Measurements from ENCODE around the gene CDK11B. TPM values are rescaled to one million over a fixed set of nuclear protein-coding genes. Genes with fewer than 3 reads are reported as not detected.

The CDK11B gene
- total RNA-seq, 1 donor from 2014 or later: 29.7 TPM

DNA sequence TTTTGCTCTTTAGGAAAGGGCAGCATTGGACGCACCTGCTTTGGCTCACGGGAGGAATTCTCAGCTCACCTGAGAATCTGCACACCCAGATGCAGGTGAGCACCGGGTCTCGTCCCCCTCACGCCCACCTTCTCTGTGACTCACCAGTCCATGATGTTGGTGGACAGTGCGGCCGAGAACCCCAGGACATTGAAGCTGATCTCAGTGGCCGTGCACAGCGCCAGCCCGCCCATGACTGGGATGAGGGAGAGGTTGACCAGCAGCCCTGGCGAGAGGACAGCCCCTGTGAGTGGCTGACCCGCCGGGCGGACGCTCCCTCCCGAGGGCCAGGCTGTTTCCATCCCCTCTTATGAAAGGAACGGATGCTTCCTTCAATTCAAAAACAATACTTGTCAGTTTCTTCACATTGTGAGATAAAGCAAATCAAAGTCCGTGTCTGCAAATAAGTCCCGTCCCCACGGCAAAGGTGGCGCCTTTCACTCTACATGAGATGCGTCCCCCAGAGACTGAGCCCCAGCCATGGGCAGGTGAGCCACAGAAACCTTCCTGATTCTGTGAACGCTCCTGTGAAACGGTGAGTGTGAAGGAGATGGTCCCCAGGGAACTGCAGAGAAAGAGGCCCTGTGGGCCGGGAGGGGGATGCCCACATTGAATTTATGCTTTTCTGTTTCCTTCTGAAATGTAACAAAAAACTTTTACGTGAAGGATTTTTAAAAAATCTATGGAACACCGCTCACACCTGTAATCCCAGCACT lies 12.7 kb upstream of the CDK11B start:
- Mint-ChIP-seq H3K27ac (ENCODE audit: unreplicated experiment) (no peak overlapping the region), H3K4me1 (ENCODE audit: unreplicated experiment) (no peaks in the 10 kb centered on the region), H3K9me3 (ENCODE audit: unreplicated experiment) (no peaks in the 10 kb centered on the region), H3K36me3 (ENCODE audit: unreplicated experiment) (peaks cover 34% of the 10 kb centered on the region), H3K27me3 (ENCODE audit: unreplicated experiment) (no peaks in the 10 kb centered on the region), H3K4me3 (ENCODE audit: unreplicated experiment) (no peak overlapping the region)
- TF ChIP-seq, protein P1, sequence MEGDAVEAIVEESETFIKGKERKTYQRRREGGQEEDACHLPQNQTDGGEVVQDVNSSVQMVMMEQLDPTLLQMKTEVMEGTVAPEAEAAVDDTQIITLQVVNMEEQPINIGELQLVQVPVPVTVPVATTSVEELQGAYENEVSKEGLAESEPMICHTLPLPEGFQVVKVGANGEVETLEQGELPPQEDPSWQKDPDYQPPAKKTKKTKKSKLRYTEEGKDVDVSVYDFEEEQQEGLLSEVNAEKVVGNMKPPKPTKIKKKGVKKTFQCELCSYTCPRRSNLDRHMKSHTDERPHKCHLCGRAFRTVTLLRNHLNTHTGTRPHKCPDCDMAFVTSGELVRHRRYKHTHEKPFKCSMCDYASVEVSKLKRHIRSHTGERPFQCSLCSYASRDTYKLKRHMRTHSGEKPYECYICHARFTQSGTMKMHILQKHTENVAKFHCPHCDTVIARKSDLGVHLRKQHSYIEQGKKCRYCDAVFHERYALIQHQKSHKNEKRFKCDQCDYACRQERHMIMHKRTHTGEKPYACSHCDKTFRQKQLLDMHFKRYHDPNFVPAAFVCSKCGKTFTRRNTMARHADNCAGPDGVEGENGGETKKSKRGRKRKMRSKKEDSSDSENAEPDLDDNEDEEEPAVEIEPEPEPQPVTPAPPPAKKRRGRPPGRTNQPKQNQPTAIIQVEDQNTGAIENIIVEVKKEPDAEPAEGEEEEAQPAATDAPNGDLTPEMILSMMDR (IDR thresholded peaks at IDR 0.05): no peak
- no peak for DNase-seq (ENCODE audit: extremely low spot score, unreplicated experiment)

DNA sequence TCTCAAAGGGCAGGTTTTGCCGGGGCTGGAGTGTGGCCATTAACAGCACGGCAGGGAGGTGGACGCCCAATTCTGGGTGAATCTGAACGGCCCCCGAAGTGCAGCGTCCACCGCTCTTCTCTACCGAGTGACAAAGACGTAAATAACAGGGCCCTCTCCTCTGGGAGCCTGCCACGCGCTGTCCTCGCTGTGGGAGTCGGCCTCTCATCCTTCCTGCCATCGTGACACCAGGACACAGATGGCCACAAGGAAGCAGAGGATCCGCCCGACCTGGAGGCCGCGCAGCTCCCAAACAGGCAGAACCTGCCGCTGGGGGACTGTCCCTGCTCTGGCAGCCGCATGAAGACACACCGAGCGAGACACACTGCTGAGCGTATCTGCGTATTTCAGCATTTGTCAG lies 12.1 kb upstream of the CDK11B start:
- Mint-ChIP-seq H3K27ac (ENCODE audit: unreplicated experiment) (no peak overlapping the region), H3K4me3 (ENCODE audit: unreplicated experiment) (no peak overlapping the region), H3K36me3 (ENCODE audit: unreplicated experiment) (peaks cover 39% of the 10 kb centered on the region), H3K9me3 (ENCODE audit: unreplicated experiment) (no peaks in the 10 kb centered on the region), H3K4me1 (ENCODE audit: unreplicated experiment) (no peaks in the 10 kb centered on the region), H3K27me3 (ENCODE audit: unreplicated experiment) (no peaks in the 10 kb centered on the region)
- DNase-seq (ENCODE audit: extremely low spot score, unreplicated experiment): no peak
- TF ChIP-seq, protein P1 (IDR thresholded peaks at IDR 0.05): no peak

DNA sequence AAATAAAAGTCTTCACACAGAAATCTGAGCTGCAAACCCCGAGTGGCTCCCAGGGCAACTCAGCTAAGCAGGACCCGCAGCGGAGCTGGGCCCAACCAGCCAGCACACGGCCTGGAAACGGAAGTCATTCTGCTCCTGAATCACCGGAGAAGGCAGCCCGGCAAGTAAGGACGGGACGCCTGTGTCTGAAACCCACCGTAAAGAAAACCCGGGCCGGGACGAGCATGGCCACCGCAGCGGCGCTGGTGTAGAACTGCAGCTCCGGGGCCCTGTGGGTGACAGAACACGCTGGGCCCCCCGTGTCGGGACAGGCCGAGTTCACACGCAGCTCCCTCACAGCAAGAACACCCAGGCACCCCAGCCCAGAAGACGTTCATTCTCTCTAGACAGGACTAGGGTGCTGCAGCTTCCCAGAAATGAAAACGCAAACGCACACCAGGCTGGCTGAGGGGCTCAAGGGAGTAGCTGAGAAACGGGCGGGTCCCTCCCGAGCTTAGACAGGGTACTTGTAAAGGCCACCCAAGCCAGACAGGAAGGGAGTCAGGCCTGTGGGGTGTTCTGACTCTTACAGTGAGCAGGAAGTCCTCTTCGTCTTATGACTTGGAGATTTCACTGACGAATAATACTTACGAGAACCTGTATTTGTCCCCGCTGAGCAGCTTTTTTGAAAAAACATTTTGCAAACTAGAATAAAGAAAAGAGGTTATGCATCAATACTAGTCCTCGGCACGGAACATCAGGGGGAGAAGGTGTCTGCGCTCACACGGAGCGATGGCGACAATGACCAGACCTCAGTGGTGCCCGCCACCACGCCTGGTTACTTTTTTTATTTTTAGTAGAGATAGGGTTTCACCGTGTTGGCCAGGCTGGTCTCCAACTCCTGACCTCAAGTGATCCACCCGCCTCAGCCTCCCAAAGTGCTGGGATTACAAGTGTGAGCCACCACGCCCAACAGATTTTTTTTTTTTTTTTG lies 10.9 kb upstream of the CDK11B start:
- DNase-seq (ENCODE audit: extremely low spot score, unreplicated experiment): no peak
- no peaks in the 10 kb centered on the region for H3K27me3 Mint-ChIP-seq (ENCODE audit: unreplicated experiment)
- H3K36me3 Mint-ChIP-seq (ENCODE audit: unreplicated experiment): peaks cover 39% of the 10 kb centered on the region

DNA sequence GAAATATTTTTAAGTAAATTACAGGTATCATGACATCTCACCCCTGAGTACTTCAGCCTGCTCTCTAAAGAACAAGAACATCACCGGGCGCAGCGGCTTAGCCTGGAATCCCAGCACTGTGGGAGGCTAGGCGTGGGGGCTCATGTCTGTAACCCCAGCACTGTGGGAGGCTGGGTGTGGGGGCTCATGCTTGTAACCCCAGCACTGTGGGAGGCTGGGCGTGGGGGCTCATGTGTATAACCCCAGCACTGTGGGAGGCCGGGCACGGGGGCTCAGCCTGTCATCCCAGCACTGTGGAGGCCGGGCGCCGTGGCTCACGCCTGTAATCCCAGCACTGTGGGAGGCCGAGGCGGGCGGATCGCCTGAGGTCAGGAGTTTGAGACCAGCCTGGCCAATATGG lies 7.7 kb upstream of the CDK11B start:
- no peak for DNase-seq (ENCODE audit: extremely low spot score, unreplicated experiment)
- Mint-ChIP-seq H3K4me1 (ENCODE audit: unreplicated experiment) (peaks cover 2% of the 10 kb centered on the region), H3K36me3 (ENCODE audit: unreplicated experiment) (peaks cover 30% of the 10 kb centered on the region), H3K27me3 (ENCODE audit: unreplicated experiment) (no peaks in the 10 kb centered on the region), H3K27ac (ENCODE audit: unreplicated experiment) (no peak overlapping the region), H3K9me3 (ENCODE audit: unreplicated experiment) (no peaks in the 10 kb centered on the region), H3K4me3 (ENCODE audit: unreplicated experiment) (no peak overlapping the region)
- TF ChIP-seq, protein P1 (IDR thresholded peaks at IDR 0.05): no peak

More for the DNA sequence above, 10.9 kb upstream of the CDK11B start:
- TF ChIP-seq, protein P1 (IDR thresholded peaks at IDR 0.05): no peak
- no peaks in the 10 kb centered on the region for H3K4me1 Mint-ChIP-seq (ENCODE audit: unreplicated experiment)
- no peak overlapping the region for H3K27ac Mint-ChIP-seq (ENCODE audit: unreplicated experiment)
- H3K4me3 Mint-ChIP-seq (ENCODE audit: unreplicated experiment): no peak overlapping the region
- H3K9me3 Mint-ChIP-seq (ENCODE audit: unreplicated experiment): no peaks in the 10 kb centered on the region

DNA sequence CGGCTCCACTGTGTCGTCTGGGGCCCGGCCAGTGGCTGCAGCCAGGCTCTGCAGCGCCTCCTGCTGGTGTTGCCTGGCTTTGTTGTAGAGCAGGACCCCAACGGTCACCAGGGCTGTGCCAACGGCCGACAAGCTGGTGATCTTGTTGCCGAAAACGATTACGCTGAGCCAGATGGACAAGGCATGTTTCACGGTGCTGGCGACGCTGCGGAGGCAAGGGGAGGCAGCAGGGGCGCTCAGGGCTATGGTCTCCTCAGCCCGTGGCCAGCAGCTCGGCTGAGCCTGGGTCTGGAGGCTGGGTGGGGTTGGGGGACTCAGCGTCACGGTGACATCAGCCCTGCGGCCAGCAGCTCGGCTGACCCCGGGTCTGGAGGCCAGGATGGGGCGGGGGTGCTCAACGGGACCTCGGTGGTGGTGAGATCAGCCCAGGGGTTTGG lies 7.0 kb upstream of the CDK11B start:
- no peak overlapping the region for H3K27ac Mint-ChIP-seq (ENCODE audit: unreplicated experiment)
- no peak for DNase-seq (ENCODE audit: extremely low spot score, unreplicated experiment)

More for the DNA sequence above, 7.0 kb upstream of the CDK11B start:
- H3K9me3 Mint-ChIP-seq (ENCODE audit: unreplicated experiment): no peaks in the 10 kb centered on the region
- H3K36me3 Mint-ChIP-seq (ENCODE audit: unreplicated experiment): peaks cover 23% of the 10 kb centered on the region
- peaks cover 2% of the 10 kb centered on the region for H3K4me1 Mint-ChIP-seq (ENCODE audit: unreplicated experiment)
- TF ChIP-seq, protein P1 (IDR thresholded peaks at IDR 0.05): peak; percentile 56
- H3K4me3 Mint-ChIP-seq (ENCODE audit: unreplicated experiment): no peak overlapping the region
- no peaks in the 10 kb centered on the region for H3K27me3 Mint-ChIP-seq (ENCODE audit: unreplicated experiment)

Measured in osteocyte (in vitro differentiated cells).